Epithelial cell of umbilical artery (primary cell): ENCODE measurements around the gene IMMT. TPM values are rescaled to one million over a fixed set of nuclear protein-coding genes. Genes with fewer than 3 reads are reported as not detected.

Source experiments
- total RNA-seq: library from RNA; depleted of rRNA; stranded (reverse); fragments of >200 nt; gene quantifications from 2 replicates; pipeline ENCODE4 v1.2.3, GENCODE V29; 2014

IMMT gene
- 58.5 and 67.5 TPM in 2 replicates for total RNA-seq

GRCh38 chr2:86195055-86195807, at the start of gene IMMT:
Gene IMMT (minus strand): TSS chr2:86195462. CDS start chr2:86195382, 80 bp downstream.

GRCh38 chr2:86105969-86106945, 89.0 kb downstream of the IMMT start, which contains the start of gene PTCD3:
Gene PTCD3 (plus strand): TSS chr2:86106235. CDS start chr2:86106248, 13 bp downstream.

GRCh38 chr2:86105252-86105968, 89.9 kb downstream of the IMMT start, which contains the start of gene POLR1A:
Gene POLR1A (minus strand): TSS chr2:86105886. CDS start chr2:86105776, 110 bp downstream.

Other genes starting within 250 kb of the IMMT start
- gene POLR1A, start 89.6 kb downstream of the IMMT start, total RNA-seq, result 10.1 and 31.3 TPM in 2 replicates
- gene PTCD3, start 89.2 kb downstream of the IMMT start, total RNA-seq, result 52.9 and 145 TPM in 2 replicates
- gene MRPL35, start 4.0 kb upstream of the IMMT start, total RNA-seq, result 74.4 and 75.2 TPM in 2 replicates
- gene REEP1, start 142.2 kb upstream of the IMMT start, total RNA-seq, result under 0.01 TPM in 1 of 2 replicates, not detected in the other
- 16.1 and 18.5 TPM in 2 replicates for gene KDM3A, start 245.9 kb upstream of the IMMT start, total RNA-seq